Measurements from ENCODE around the gene TRIM7.
"Not testable (repeated sequence)": the region's sequence is repeated elsewhere in the genome, so short reads cannot be mapped to it uniquely, and the experiment has no call there.

The TRIM7 gene

GRCh38 chr5:181217111-181217802 lies 12.3 kb upstream of the TRIM7 start:
- in situ Hi-C loops (cut with HindIII; ENCODE audit: low pct_unique_long_range_greater_than_20kb, low sequenced_read_pairs) = no loop called here
- peak in 1 of 2 experiments; percentile 60 for DNase-seq (ENCODE audit: low read depth in 1 of 2, low spot score in 1 of 2)
- no peak for TF ChIP-seq JUND (IDR thresholded peaks at IDR 0.05; ENCODE audit: low read depth)

- no peak for TF ChIP-seq JUND (IDR thresholded peaks at IDR 0.05; ENCODE audit: low read depth)
- DNase-seq (ENCODE audit: low read depth in 1 of 2, low spot score in 1 of 2) = peak in 1 of 2 experiments; percentile 73
- in situ Hi-C loops (cut with HindIII; ENCODE audit: low pct_unique_long_range_greater_than_20kb, low sequenced_read_pairs) = no loop called here
These were observed 11.3 kb upstream of the TRIM7 start for GRCh38 chr5:181215997-181216989.

GRCh38 chr5:181214249-181214648 lies 9.3 kb upstream of the TRIM7 start:
- in situ Hi-C loops (cut with HindIII; ENCODE audit: low pct_unique_long_range_greater_than_20kb, low sequenced_read_pairs); DNase-seq (ENCODE audit: low read depth in 1 of 2, low spot score in 1 of 2): not testable (repeated sequence)

- TF ChIP-seq JUND (IDR thresholded peaks at IDR 0.05; ENCODE audit: low read depth) = no peak
- DNase-seq (ENCODE audit: low read depth in 1 of 2, low spot score in 1 of 2) = no peak
- in situ Hi-C loops (cut with HindIII; ENCODE audit: low pct_unique_long_range_greater_than_20kb, low sequenced_read_pairs) = no loop called here
These were observed 7.9 kb upstream of the TRIM7 start for GRCh38 chr5:181212934-181213333.

GRCh38 chr5:181212080-181212479 lies 7.1 kb upstream of the TRIM7 start:
- DNase-seq (ENCODE audit: low read depth in 1 of 2, low spot score in 1 of 2) = no peak
- in situ Hi-C loops (cut with HindIII; ENCODE audit: low pct_unique_long_range_greater_than_20kb, low sequenced_read_pairs) = no loop called here
- TF ChIP-seq JUND (IDR thresholded peaks at IDR 0.05; ENCODE audit: low read depth) = no peak

- no peak for DNase-seq (ENCODE audit: low read depth in 1 of 2, low spot score in 1 of 2)
- no peak for TF ChIP-seq JUND (IDR thresholded peaks at IDR 0.05; ENCODE audit: low read depth)
- in situ Hi-C loops (cut with HindIII; ENCODE audit: low pct_unique_long_range_greater_than_20kb, low sequenced_read_pairs) = no loop called here
These were observed 6.2 kb upstream of the TRIM7 start for GRCh38 chr5:181211208-181211607.

GRCh38 chr5:181210698-181211097 lies 5.7 kb upstream of the TRIM7 start:
- DNase-seq (ENCODE audit: low read depth in 1 of 2, low spot score in 1 of 2); in situ Hi-C loops (cut with HindIII; ENCODE audit: low pct_unique_long_range_greater_than_20kb, low sequenced_read_pairs): not testable (repeated sequence)

- in situ Hi-C loops (cut with HindIII; ENCODE audit: low pct_unique_long_range_greater_than_20kb, low sequenced_read_pairs); DNase-seq (ENCODE audit: low read depth in 1 of 2, low spot score in 1 of 2): not testable (repeated sequence)
These were observed 5.2 kb upstream of the TRIM7 start for GRCh38 chr5:181210148-181210547.

- in situ Hi-C loops (cut with HindIII; ENCODE audit: low pct_unique_long_range_greater_than_20kb, low sequenced_read_pairs); DNase-seq (ENCODE audit: low read depth in 1 of 2, low spot score in 1 of 2): not testable (repeated sequence)
These were observed 4.0 kb upstream of the TRIM7 start for GRCh38 chr5:181209006-181209405.

GRCh38 chr5:181207960-181208253 lies 2.9 kb upstream of the TRIM7 start:
- no peak for TF ChIP-seq JUND (IDR thresholded peaks at IDR 0.05; ENCODE audit: low read depth)
- DNase-seq (ENCODE audit: low read depth in 1 of 2, low spot score in 1 of 2) = no peak
- in situ Hi-C loops (cut with HindIII; ENCODE audit: low pct_unique_long_range_greater_than_20kb, low sequenced_read_pairs) = no loop called here

GRCh38 chr5:181207214-181207959 lies 2.4 kb upstream of the TRIM7 start:
- TF ChIP-seq JUND (IDR thresholded peaks at IDR 0.05; ENCODE audit: low read depth) = no peak
- DNase-seq (ENCODE audit: low read depth in 1 of 2, low spot score in 1 of 2) = peak in 1 of 2 experiments; percentile 73
- in situ Hi-C loops (cut with HindIII; ENCODE audit: low pct_unique_long_range_greater_than_20kb, low sequenced_read_pairs) = no loop called here

- no peak for DNase-seq (ENCODE audit: low read depth in 1 of 2, low spot score in 1 of 2)
- no peak for TF ChIP-seq JUND (IDR thresholded peaks at IDR 0.05; ENCODE audit: low read depth)
- in situ Hi-C loops (cut with HindIII; ENCODE audit: low pct_unique_long_range_greater_than_20kb, low sequenced_read_pairs) = no loop called here
These were observed 1.0 kb upstream of the TRIM7 start for GRCh38 chr5:181205761-181206649.

All from T47D (cell line).